CD14-positive monocyte (primary cell): Measurements from ENCODE around the gene CRTC1. TPM values are rescaled to one million over a fixed set of nuclear protein-coding genes. Genes with fewer than 3 reads are reported as not detected.

Experiments used
- DNase-seq, 3 donors: peaks; one replicate each; pipeline ENCODE4 v3.0.0-alpha.2; 2011 to 2022
- H2AFZ ChIP-seq: 2 replicates; pipeline ENCODE4 v1.6.0; 2012; ENCODE audit warnings: mild to moderate bottlenecking, low read depth, low read length, inconsistent platforms; ENCODE audit not compliant: insufficient read depth, poor library complexity, severe bottlenecking
- H3K27ac ChIP-seq, 2 donors: 1 replicate in 1 of 2; 2 replicates in 1 of 2; pipeline ENCODE4 v1.5.1; 2012 to 2013; ENCODE audit warnings: low read length in 2 of 2, control low read depth in 1 of 2, inconsistent platforms in 1 of 2, low read depth in 1 of 2, mild to moderate bottlenecking in 1 of 2
- H3K27me3 ChIP-seq, 2 donors: one replicate each; pipeline versions ENCODE4 v1.6.0 to v1.6.1; 2011 to 2013; ENCODE audit warnings: low read length in 2 of 2; ENCODE audit not compliant: control insufficient read depth in 2 of 2, insufficient read depth in 2 of 2
- H3K36me3 ChIP-seq, 2 donors: replicated peaks in 1 of 2; 1 replicate in 1 of 2; 2 replicates in 1 of 2; pipeline versions ENCODE4 v1.5.1 to v1.6.1; 2012 to 2013; ENCODE audit warnings: low read length in 2 of 2, control low read depth in 1 of 2, inconsistent platforms in 1 of 2, mild to moderate bottlenecking in 1 of 2; ENCODE audit not compliant: insufficient read depth in 2 of 2, control insufficient read depth in 1 of 2
- H3K4me1 ChIP-seq, 2 donors: 1 replicate in 1 of 2; 2 replicates in 1 of 2; pipeline versions ENCODE4 v1.5.1 to v1.6.1; 2012 to 2013; ENCODE audit warnings: low read length in 2 of 2, control low read depth in 1 of 2, inconsistent platforms in 1 of 2, mild to moderate bottlenecking in 1 of 2, moderate library complexity in 1 of 2; ENCODE audit not compliant: insufficient read depth in 2 of 2, control insufficient read depth in 1 of 2
- H3K4me2 ChIP-seq: replicated peaks from 2 replicates; pipeline ENCODE3; 2012; ENCODE audit warnings: low read length, moderate library complexity, mild to moderate bottlenecking; ENCODE audit not compliant: poor library complexity, severe bottlenecking; ENCODE audit errors: extremely low read depth
- H3K4me3 ChIP-seq, 3 experiments: fragments of 200-600 bp in 1 of 3; sonication (generic) in 1 of 3; replicated peaks in 1 of 3; 1 replicate in 2 of 3; 2 replicates in 1 of 3; pipeline ENCODE4 v1.5.1; 2011 to 2013; ENCODE audit warnings: low read length in 3 of 3, mild to moderate bottlenecking in 3 of 3, control low read depth in 2 of 3, low read depth in 2 of 3, inconsistent platforms in 1 of 3, moderate library complexity in 1 of 3
- H3K79me2 ChIP-seq: 2 replicates; pipeline ENCODE4 v1.6.0; 2012; ENCODE audit warnings: mild to moderate bottlenecking, control low read depth, inconsistent platforms, low read length, moderate library complexity; ENCODE audit not compliant: insufficient read depth
- H3K9ac ChIP-seq: 2 replicates; pipeline ENCODE4 v1.6.0; 2017; ENCODE audit warnings: low read length, mild to moderate bottlenecking; ENCODE audit not compliant: insufficient read depth, poor library complexity, severe bottlenecking
- H3K9me3 ChIP-seq, 2 donors: replicated peaks in 1 of 2; 1 replicate in 1 of 2; 2 replicates in 1 of 2; pipeline versions ENCODE4 v1.5.1 to v1.6.1; 2012 to 2013; ENCODE audit warnings: low read length in 2 of 2, control low read depth in 1 of 2; ENCODE audit not compliant: control insufficient read depth in 1 of 2, insufficient read depth in 1 of 2
- H4K20me1 ChIP-seq: 2 replicates; pipeline ENCODE4 v1.6.0; 2012; ENCODE audit warnings: mild to moderate bottlenecking, low read length, control low read depth, moderate library complexity; ENCODE audit not compliant: insufficient read depth
- H3K27ac Mint-ChIP-seq, 7 donors: one replicate each; pipeline ENCODE4 v1.8.0; 2020; ENCODE audit warnings: mild to moderate bottlenecking in 7 of 7, mixed read lengths in 7 of 7, moderate library complexity in 6 of 7, inconsistent platforms in 2 of 7
- H3K27me3 Mint-ChIP-seq, 3 donors: one replicate each; pipeline ENCODE4 v1.8.0; 2021 to 2022; ENCODE audit warnings: low read depth in 3 of 3, mild to moderate bottlenecking in 3 of 3, mixed read lengths in 3 of 3, moderate library complexity in 3 of 3, inconsistent platforms in 1 of 3
- H3K36me3 Mint-ChIP-seq, 2 donors: one replicate each; pipeline ENCODE4 v1.8.0; 2020; ENCODE audit warnings: mixed read lengths in 2 of 2, inconsistent platforms in 1 of 2, mild to moderate bottlenecking in 1 of 2
- H3K4me1 Mint-ChIP-seq: one replicate; pipeline ENCODE4 v1.8.0; 2020; ENCODE audit warnings: mild to moderate bottlenecking, mixed read lengths
- H3K4me3 Mint-ChIP-seq, 2 donors: one replicate each; pipeline ENCODE4 v1.8.0; 2020; ENCODE audit warnings: mild to moderate bottlenecking in 2 of 2, mixed read lengths in 2 of 2, moderate library complexity in 1 of 2
- H3K9me3 Mint-ChIP-seq, 7 donors: one replicate each; pipeline ENCODE4 v1.8.0; 2020 to 2022; ENCODE audit warnings: mixed read lengths in 7 of 7, mild to moderate bottlenecking in 6 of 7, moderate library complexity in 6 of 7, inconsistent platforms in 2 of 7
- WGBS: methylation state at CpG from one replicate; pipeline ENCODE4 v1.1.5; 2013; ENCODE audit warnings: missing lambda C conversion rate; ENCODE audit not compliant: insufficient coverage; 5-methylcytosine and 5-hydroxymethylcytosine counted together
- intact Hi-C, 2 donors: fragments of 100-400 bp; cut with micrococcal nuclease; formaldehyde crosslinking; loops; one replicate each; pipeline versions ENCODE4 v1.15.0 to v1.15.1; 2023
- polyA plus RNA-seq, 3 donors: library from polyadenylated mRNA; depleted of rRNA in 1 of 3; unstranded in 2 of 3; stranded (reverse) in 1 of 3; fragments of 300-500 nt in 2 of 3; fragments of >200 nt in 1 of 3; fragmentation: Illumina TruSeq in 2 of 3; gene quantifications; 1 replicate in 2 of 3; 2 replicates in 1 of 3; pipeline ENCODE4 v1.2.3, GENCODE V29; 2012 to 2021
- TF ChIP-seq, protein P1 (sequence below): fragments of 200-600 bp; IDR thresholded peaks from one replicate; pipeline ENCODE4 v1.8.0; 2022; ENCODE audit warnings: antibody characterized with exemption, mild to moderate bottlenecking

Gene CRTC1
- polyA plus RNA-seq, 3 donors: 0.28 to 9.2 (median 0.55) TPM

DNA sequence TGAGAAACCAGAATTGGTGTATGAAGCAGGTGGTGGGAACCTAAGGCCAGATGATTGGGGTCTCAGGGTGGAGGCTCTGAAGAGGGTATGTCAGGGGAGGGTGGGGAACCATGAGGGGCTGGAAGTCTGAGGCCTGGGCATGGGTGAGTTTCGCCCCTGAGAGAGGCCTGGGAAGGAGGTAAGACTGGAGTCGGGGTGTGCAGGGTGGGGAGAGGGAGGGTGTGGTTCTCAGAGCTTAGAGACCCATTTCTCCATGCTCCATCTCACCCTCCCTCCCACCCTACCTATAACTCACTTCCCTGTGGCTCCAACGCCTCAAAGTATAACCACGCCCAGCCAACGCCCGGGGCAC lies 47.7 kb upstream of the CRTC1 start:
- H3K27me3 Mint-ChIP-seq: peaks cover 5 to 19% (median 16%) of the 10 kb centered on the region in 3 donors
- no peaks in the 10 kb centered on the region for H3K36me3 ChIP-seq
- H3K27ac Mint-ChIP-seq: peak overlapping the region; percentile 7 to 99 (median 85)
- H3K4me3 ChIP-seq: peak overlapping the region in 1 of 3 experiments; percentile 92
- no peak overlapping the region for H3K9ac ChIP-seq
- H3K4me1 ChIP-seq: peaks cover 11 to 26% of the 10 kb centered on the region in 2 donors
- peaks cover 0 to 3% of the 10 kb centered on the region in 2 donors for H3K27me3 ChIP-seq
- H3K4me2 ChIP-seq: peak overlapping the region; percentile 98
- no peak overlapping the region for H3K27ac ChIP-seq
- H3K4me1 Mint-ChIP-seq: peaks cover 25% of the 10 kb centered on the region
- no peak for DNase-seq
- intact Hi-C loops: loop anchor here (1.0 to 5.0 kb wide), 4 partner anchors 41 to 297 kb away; partner anchors contain the start of gene ELL (in 2 of the 2)
- H3K9me3 Mint-ChIP-seq: peaks cover 0 to 3% (median 0%) of the 10 kb centered on the region in 7 donors
- TF ChIP-seq, protein P1, sequence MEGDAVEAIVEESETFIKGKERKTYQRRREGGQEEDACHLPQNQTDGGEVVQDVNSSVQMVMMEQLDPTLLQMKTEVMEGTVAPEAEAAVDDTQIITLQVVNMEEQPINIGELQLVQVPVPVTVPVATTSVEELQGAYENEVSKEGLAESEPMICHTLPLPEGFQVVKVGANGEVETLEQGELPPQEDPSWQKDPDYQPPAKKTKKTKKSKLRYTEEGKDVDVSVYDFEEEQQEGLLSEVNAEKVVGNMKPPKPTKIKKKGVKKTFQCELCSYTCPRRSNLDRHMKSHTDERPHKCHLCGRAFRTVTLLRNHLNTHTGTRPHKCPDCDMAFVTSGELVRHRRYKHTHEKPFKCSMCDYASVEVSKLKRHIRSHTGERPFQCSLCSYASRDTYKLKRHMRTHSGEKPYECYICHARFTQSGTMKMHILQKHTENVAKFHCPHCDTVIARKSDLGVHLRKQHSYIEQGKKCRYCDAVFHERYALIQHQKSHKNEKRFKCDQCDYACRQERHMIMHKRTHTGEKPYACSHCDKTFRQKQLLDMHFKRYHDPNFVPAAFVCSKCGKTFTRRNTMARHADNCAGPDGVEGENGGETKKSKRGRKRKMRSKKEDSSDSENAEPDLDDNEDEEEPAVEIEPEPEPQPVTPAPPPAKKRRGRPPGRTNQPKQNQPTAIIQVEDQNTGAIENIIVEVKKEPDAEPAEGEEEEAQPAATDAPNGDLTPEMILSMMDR: no peak
- peaks cover 19% of the 10 kb centered on the region for H3K79me2 ChIP-seq
- peaks cover 0 to 5% of the 10 kb centered on the region in 2 donors for H3K36me3 Mint-ChIP-seq
- WGBS: 0% methylated on average over 4 of the region's 6 CpGs
- peak overlapping the region; percentile 85 to 90 for H3K4me3 Mint-ChIP-seq
- H4K20me1 ChIP-seq: peaks cover 2% of the 10 kb centered on the region
- no peak overlapping the region for H2AFZ ChIP-seq
- H3K9me3 ChIP-seq: no peaks in the 10 kb centered on the region

DNA sequence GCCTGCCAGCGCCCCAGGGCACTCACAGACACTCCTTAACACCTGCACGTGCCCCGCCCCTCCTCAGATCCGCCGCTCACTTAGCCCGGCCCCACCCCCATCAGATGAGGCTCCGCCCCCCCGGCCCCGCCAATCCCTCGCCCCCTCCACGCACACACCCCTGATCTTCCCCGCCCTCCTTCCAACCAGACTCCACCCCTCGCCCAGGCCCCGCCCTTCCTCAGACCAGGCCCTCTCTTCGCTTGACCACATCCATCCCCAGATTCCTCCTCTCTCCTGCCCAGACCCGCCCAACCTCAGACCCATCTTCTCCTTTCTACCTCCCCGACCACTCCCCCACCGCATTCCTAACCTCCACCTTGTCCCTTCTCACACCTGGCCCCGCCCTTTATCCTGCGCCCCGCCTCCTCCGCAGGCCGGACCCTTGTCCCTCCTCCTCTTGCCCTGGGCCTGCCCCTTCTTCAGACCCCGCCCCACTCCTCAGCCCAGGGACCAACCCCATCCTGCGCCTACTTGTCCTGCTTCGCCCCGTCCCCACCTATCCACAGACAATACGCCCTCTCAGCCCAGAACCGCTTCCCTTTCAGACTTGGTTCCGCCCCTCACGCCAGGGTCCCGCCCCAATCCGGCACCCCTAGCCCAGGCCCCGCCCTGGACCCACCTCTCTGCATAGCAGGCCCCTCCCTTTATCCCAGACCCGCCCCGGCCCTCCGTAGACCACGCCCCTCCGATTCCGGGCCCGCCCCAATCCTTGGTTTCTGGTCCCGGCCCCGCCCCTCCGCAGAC lies 47.1 kb upstream of the CRTC1 start:
- Histone ChIP-seq H3K27ac (peak overlapping the region; percentile 66 to 82), H3K4me2 (peak overlapping the region; percentile 98), H3K4me3 (peak overlapping the region; percentile 65 to 92 (median 90)), H3K27me3 (peaks cover 0 to 3% of the 10 kb centered on the region in 2 donors), H3K9me3 (no peaks in the 10 kb centered on the region), H2AFZ (peak overlapping the region; percentile 91), H4K20me1 (peaks cover 3% of the 10 kb centered on the region), H3K36me3 (no peaks in the 10 kb centered on the region), H3K79me2 (peaks cover 19% of the 10 kb centered on the region), H3K9ac (peak overlapping the region; percentile 84), H3K4me1 (peaks cover 11 to 26% of the 10 kb centered on the region in 2 donors)
- H3K4me3 Mint-ChIP-seq: peak overlapping the region; percentile 85 to 90
- H3K4me1 Mint-ChIP-seq: peaks cover 25% of the 10 kb centered on the region
- TF ChIP-seq, protein P1: no peak
- H3K9me3 Mint-ChIP-seq: peaks cover 0 to 3% (median 0%) of the 10 kb centered on the region in 7 donors
- intact Hi-C loops: loop anchor here (1.0 to 5.0 kb wide), 4 partner anchors 41 to 296 kb away; partner anchors contain the start of gene ELL (in 2 of the 2)
- H3K36me3 Mint-ChIP-seq: peaks cover 0 to 6% of the 10 kb centered on the region in 2 donors
- peaks cover 5 to 18% (median 16%) of the 10 kb centered on the region in 3 donors for H3K27me3 Mint-ChIP-seq
- peak overlapping the region; percentile 76 to 99 (median 92) for H3K27ac Mint-ChIP-seq
- 0% methylated on average over 29 of the region's 44 CpGs for WGBS
- peak; percentile 95 to 97 (median 97) for DNase-seq
